ENCODE data around the gene SMLR1.

SMLR1 gene

DNA sequence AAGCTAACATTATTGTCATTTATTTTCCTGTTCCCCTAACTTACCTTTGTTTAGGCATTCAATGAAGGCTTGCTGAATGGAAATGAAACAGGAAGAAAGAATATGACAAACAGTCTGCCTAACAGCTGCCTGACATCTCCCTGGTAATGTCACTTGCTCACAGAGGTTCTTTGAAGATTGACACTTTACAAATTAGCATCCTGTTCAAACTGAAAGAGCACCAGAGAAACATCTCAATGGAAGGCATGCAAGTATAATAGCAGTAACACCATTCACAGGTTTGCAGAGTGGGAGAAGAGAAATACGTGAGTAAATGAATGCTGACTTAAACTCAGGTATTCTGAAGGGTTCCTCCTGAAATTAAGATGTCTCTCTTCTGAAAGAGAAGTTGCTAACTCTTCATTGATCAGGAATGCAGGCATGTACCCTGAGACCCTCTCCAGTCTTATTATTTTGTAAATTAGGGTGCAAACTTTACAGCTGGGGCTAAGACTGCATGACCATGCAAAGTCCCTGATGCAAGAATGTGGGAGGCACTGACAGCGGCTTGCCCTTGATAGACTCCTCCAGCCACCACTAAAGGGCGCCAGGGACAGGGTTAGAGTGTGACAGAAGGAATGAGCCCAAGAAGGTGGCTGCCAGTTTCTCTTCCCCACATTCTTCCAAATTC lies 1.3 kb upstream of the SMLR1 start:
- no peak for DNase-seq

DNA sequence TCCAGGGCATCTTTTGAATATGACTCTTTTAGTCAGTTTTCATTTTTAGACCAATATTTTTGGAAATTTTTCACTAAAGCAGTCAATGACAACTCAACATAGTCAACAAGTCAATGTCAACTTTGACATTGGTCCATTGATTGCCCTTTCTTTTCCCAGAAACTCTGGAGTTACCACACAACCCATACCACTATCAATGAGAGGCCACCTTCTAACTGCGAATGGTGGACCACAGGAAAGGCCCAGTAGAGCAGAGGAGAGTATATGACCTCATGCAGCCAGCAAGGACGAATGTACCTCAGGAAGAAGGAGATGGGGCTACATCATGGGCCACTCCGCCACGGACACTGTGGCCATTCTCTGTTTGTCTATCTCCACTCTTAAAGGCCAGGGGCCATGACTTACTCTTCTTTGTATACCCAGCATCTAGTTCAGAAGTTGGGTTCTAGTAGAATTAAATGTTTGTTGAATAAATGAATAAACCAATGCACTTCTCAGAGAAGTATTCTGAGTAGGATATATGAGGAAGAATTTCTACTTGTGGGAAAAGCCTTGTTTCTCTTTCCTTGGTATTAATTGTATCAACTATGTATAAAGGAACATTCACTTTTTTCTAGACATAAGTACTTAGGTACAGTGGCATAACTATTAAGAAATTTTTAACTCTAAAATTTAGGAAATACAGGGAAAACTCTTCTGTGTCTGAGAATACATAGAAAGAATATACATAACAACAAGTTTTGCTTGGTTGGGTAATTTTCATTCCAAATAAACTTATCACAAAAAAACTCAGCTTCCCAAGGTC lies 562 bp upstream of the SMLR1 start:
- DNase-seq: no peak

DNA sequence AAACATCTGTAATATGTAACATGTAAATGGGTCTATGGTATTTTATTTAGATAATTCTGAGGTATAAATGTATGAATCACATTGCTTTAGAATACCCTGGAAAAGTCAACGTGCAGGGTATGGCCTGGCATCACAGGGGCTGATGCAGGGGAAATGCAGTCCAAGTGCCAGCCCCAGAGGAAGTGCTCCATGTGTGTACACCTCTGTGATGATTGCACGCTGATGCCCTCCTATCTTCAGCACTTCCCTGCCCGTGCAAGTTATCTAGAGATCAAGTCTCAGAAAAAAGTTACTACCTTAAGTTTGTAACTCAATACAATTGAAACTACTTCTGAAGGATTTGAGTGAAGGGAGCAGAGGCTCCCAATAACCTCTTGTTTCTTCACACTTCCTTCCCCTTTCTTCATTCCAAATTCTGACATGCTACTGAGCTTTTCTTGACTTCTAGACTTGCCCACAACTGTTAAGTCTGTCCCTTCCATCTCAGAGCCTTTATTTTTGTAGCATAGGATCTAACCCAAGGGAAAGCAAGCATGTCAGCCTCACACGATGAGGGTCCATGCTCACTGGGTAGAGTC lies 2.2 kb downstream of the SMLR1 start:
- no peak for DNase-seq

- DNase-seq: no peak
Measured at GRCh38 chr6:130831607-130832006, 4.4 kb downstream of the SMLR1 start.

GRCh38 chr6:130833569-130833968 lies 6.4 kb downstream of the SMLR1 start:
- DNase-seq: no peak

GRCh38 chr6:130834482-130835251 lies 7.5 kb downstream of the SMLR1 start:
- DNase-seq: no peak

GRCh38 chr6:130836055-130836640 lies 8.9 kb downstream of the SMLR1 start:
- DNase-seq: no peak

- DNase-seq: no peak
Measured at GRCh38 chr6:130837067-130837466, 9.9 kb downstream of the SMLR1 start.

DNA sequence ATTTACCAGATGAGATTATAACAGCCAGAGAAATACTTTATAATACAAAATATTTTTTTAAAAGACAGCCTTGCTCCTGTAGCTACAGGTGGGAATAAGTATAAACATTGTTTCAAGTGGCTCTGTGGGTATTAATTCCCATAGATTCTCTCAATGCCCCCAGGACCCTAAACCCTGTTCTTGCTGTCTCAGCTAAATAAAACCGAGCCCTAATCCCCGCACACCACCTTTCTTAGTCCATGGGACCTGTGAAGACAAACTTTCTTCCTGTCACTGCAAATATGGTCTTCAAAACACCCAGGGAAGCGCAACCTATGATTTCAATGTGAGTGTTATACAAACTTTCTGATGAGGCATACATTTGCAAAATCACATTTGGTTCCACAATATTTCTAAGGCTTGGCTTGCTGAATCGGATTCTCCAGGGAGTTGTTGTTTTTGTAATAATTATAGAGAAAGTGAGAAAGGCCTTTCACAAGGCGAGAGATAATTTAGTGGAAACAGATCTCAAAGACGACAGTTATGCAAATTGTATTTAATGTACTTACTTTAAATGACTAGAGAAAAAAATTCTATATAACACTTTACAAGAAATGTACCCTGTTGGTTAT lies 11.1 kb downstream of the SMLR1 start:
- no peak for DNase-seq

DNA sequence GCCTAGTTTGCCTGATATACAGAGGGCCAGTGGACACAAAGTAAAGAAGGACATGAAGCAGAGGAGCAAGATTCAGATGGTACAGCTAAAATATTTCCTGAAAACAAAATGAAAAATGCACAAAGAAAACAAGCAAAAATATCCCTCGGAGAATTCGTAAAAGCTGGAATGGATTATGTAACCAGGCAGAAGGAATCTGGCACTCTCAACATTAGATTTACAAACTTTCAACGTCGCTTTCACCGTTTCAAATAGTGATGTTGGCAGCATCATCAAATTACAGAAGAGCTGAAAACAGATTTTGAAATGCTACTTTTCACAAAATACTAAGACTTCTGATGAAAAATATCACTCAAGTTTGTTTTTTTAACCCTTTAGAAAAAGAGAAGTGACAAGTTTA lies 11.7 kb downstream of the SMLR1 start:
- no peak for DNase-seq

DNA sequence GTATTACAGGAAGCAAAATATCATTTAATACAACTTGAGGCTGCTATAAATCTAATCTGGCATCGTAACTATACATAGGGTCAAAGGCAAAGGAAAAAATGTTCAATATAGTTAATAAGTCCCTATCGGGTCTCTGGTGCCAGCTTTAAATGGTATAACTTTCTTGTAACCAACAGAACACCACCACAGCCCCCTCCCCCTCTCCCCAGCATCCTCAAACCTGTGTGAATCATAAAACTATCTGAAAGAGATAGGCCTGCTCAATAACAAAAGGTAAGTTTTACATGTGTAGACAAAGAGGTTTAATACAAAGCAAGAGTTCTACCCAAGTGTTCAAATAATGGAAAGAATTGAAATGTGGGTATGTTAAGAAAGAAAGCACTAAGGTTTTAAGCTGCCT lies 12.2 kb downstream of the SMLR1 start:
- DNase-seq: no peak

DNA sequence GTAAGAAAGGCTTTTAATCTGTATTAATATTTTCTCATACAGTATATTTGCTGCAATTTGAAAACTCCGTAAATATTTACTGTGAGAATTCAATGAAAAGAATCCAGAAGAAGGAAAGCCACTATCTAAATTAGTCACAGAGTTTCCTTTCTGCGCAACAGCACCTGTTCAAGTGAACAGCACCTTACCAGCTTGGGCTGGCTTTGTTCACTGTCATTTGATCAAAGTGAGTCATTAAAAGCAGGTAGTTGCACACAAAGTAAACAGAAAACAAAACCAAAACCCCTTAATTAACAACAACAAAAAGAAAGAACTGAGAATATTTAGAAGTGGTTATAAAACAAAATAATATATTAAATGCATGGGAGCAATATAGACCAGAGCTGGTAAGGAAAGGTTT lies 12.8 kb downstream of the SMLR1 start:
- no peak for DNase-seq

- no peak for DNase-seq
Measured at GRCh38 chr6:130841128-130841728, 14.0 kb downstream of the SMLR1 start.

- DNase-seq: no peak
Measured at GRCh38 chr6:130843575-130844320, 16.5 kb downstream of the SMLR1 start.

GRCh38 chr6:130846501-130846900 lies 19.3 kb downstream of the SMLR1 start:
- no peak for DNase-seq

- no peak for DNase-seq
Measured at GRCh38 chr6:130847001-130847910, 20.1 kb downstream of the SMLR1 start.

DNA sequence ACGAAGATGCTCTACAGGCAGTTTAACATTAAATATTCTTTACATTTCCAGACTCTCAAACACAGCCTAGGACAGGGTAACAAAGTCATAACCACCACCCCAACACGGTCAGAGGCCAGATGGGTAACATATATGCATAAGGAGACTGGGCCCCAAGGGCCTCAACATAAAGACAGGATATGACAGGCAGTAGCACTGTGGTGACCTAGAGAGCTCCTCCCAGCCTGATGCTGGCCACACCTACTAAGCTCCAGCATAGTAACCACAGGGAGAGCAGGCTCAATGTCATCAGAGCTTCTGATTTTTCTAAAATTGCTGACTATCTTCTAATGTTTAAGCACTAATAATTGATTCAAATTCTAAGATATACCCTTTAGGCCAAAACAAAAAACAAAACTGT lies 21.7 kb downstream of the SMLR1 start:
- no peak for DNase-seq

DNA sequence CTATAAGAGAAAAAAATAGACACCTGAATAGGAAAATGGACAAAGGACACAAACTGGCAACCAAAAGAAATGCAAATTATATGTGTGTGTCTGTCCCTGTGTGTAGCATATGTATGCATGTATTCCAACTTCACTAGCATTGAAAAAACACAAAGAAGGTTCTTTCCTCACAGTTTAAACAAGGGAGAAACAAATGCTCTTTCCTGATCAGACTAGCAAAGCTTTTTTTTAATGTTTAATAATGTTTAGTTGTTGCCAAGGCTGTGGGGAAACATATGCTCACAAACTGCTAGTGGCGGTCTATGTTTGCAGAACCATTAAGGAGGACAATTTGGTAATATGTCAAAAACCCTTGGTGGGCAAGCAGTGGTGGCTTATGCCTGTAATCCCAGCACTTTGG lies 22.4 kb downstream of the SMLR1 start:
- no peak for DNase-seq

GRCh38 chr6:130851026-130851425 lies 23.8 kb downstream of the SMLR1 start:
- no peak for DNase-seq

DNA sequence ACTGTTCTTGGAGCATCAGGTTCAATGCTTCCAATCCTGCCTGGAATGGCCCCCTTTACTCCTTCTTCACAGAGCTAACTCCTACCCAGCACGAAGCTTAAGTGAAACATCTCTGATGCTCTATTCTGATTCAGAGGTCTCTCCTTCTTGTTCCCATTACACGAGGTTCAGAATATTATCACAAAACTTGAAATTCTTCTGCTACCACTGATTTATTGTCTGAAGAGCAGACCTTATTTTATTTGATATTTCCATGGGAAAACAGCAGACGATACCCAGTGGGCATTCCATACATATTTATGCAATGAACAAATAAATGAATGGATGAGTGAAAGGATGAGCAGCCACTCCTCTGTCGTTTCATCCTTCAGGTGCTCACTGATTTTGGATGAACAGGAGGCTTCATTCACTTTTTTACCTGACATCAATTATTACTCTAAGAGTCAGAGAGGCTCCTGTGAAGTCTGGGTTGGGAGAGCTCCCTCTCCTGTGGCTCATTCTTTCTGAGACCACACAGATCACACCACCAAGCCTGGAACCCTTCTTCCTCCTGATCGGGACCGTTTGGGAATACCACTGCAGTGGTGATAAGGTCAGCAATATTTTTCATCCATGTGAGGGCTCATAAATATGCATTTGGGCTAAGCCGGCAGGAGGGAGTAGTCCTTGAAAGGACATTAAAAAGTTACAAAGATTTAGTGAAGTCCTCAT lies 25.8 kb downstream of the SMLR1 start:
- DNase-seq: no peak
